BLaER1 treated with 17β-estradiol and CSF1 and Interleukin-3, amounts not matched to agents 10 nM and 100 nM (cell line): Measurements from ENCODE around the gene PRCC.

Experiments used
- H3K27ac ChIP-seq, 11 experiments: shearing (Covaris generic); formaldehyde crosslinking; 2 replicates each; pipeline ENCODE4 v1.8.1; 2022
- H3K27me3 ChIP-seq, 11 experiments: shearing (Covaris generic); formaldehyde crosslinking; 2 replicates each; pipeline ENCODE4 v1.8.1; 2022
- H3K36me3 ChIP-seq, 11 experiments: shearing (Covaris generic); formaldehyde crosslinking; 2 replicates each; pipeline ENCODE4 v1.8.1; 2022
- H3K4me1 ChIP-seq, 10 experiments: shearing (Covaris generic); formaldehyde crosslinking; 2 replicates each; pipeline ENCODE4 v1.8.1; 2022
- H3K4me2 ChIP-seq, 11 experiments: shearing (Covaris generic); formaldehyde crosslinking; 2 replicates each; pipeline ENCODE4 v1.8.1; 2022
- H3K4me3 ChIP-seq, 10 experiments: shearing (Covaris generic); formaldehyde crosslinking; 2 replicates each; pipeline ENCODE4 v1.8.1; 2022
- H3K9ac ChIP-seq, 11 experiments: shearing (Covaris generic); formaldehyde crosslinking; 2 replicates each; pipeline ENCODE4 v1.8.1; 2022
- H3K9me3 ChIP-seq, 11 experiments: shearing (Covaris generic); formaldehyde crosslinking; replicated peaks in 1 of 11; 2 replicates each; pipeline ENCODE4 v1.8.1; 2022
- H4K20me1 ChIP-seq, 11 experiments: shearing (Covaris generic); formaldehyde crosslinking; 2 replicates each; pipeline ENCODE4 v1.8.1; 2022
- Cebpa-rat ChIP-seq, 11 experiments: shearing (Covaris generic); IDR thresholded peaks; 2 replicates each; pipeline ENCODE4 v1.8.1; 2022

The PRCC gene

GRCh38 chr1:156808186-156809030 lies 41.1 kb downstream of the PRCC start:
- TF ChIP-seq Cebpa-rat (IDR thresholded peaks at IDR 0.05): no peak
- no peaks in the 10 kb centered on the region for H3K9me3 ChIP-seq
- no peak overlapping the region for H3K4me3 ChIP-seq
- peaks cover 0 to 30% (median 14%) of the 10 kb centered on the region in 11 experiments; a peak in 12 of 22 replicates for H3K36me3 ChIP-seq
- peak overlapping the region; percentile 32 to 92 (median 71) for H3K4me2 ChIP-seq
- peak overlapping the region in 7 of 11 experiments; percentile 0 to 24 (median 14); a peak in 4 of 22 replicates for H3K27ac ChIP-seq
- H3K9ac ChIP-seq: 0 out of 22 replicates have a peak overlapping the region, but pooled peaks of 1 of the 11 experiments have one; percentile 8
- H4K20me1 ChIP-seq: peaks cover 0 to 7% (median 0%) of the 10 kb centered on the region in 11 experiments; a peak in 4 of 22 replicates
- peaks cover 52 to 91% (median 69%) of the 10 kb centered on the region in 10 experiments for H3K4me1 ChIP-seq
- H3K27me3 ChIP-seq: no peaks in the 10 kb centered on the region

- no peak for TF ChIP-seq Cebpa-rat (IDR thresholded peaks at IDR 0.05)
- peaks cover 0 to 28% (median 14%) of the 10 kb centered on the region in 11 experiments; a peak in 12 of 22 replicates for H3K36me3 ChIP-seq
- H4K20me1 ChIP-seq: peaks cover 0 to 7% (median 0%) of the 10 kb centered on the region in 11 experiments; a peak in 2 of 22 replicates
- no peaks in the 10 kb centered on the region for H3K27me3 ChIP-seq
- no peaks in the 10 kb centered on the region for H3K9me3 ChIP-seq
- H3K4me1 ChIP-seq: peaks cover 52 to 91% (median 69%) of the 10 kb centered on the region in 10 experiments
- peak overlapping the region in 2 of 11 experiments; percentile 3 to 32; a peak in 1 of 22 replicates for H3K4me2 ChIP-seq
- no peak overlapping the region for H3K4me3 ChIP-seq
- H3K27ac ChIP-seq: no peak overlapping the region
- H3K9ac ChIP-seq: no peak overlapping the region
Observed at GRCh38 chr1:156809281-156809680, 41.9 kb downstream of the PRCC start.

- no peak overlapping the region for H3K4me3 ChIP-seq
- H3K9me3 ChIP-seq: no peaks in the 10 kb centered on the region
- no peaks in the 10 kb centered on the region for H3K27me3 ChIP-seq
- peaks cover 0 to 7% (median 0%) of the 10 kb centered on the region in 11 experiments; a peak in 2 of 22 replicates for H4K20me1 ChIP-seq
- TF ChIP-seq Cebpa-rat (IDR thresholded peaks at IDR 0.05): no peak
- peaks cover 0 to 28% (median 14%) of the 10 kb centered on the region in 11 experiments; a peak in 12 of 22 replicates for H3K36me3 ChIP-seq
- peaks cover 52 to 91% (median 70%) of the 10 kb centered on the region in 10 experiments for H3K4me1 ChIP-seq
- H3K4me2 ChIP-seq: no peak overlapping the region
- no peak overlapping the region for H3K9ac ChIP-seq
- no peak overlapping the region for H3K27ac ChIP-seq
Observed at GRCh38 chr1:156809711-156810366, 42.5 kb downstream of the PRCC start.

GRCh38 chr1:156811168-156811567 lies 43.8 kb downstream of the PRCC start:
- no peak overlapping the region for H3K9ac ChIP-seq
- no peaks in the 10 kb centered on the region for H3K9me3 ChIP-seq
- no peaks in the 10 kb centered on the region for H3K27me3 ChIP-seq
- TF ChIP-seq Cebpa-rat (IDR thresholded peaks at IDR 0.05): no peak
- H3K4me2 ChIP-seq: peak overlapping the region in 7 of 11 experiments; percentile 2 to 91 (median 10); a peak in 2 of 22 replicates
- H3K36me3 ChIP-seq: peaks cover 0 to 28% (median 8%) of the 10 kb centered on the region in 11 experiments; a peak in 12 of 22 replicates
- peaks cover 0 to 7% (median 0%) of the 10 kb centered on the region in 11 experiments; a peak in 2 of 22 replicates for H4K20me1 ChIP-seq
- no peak overlapping the region for H3K4me3 ChIP-seq
- H3K4me1 ChIP-seq: peaks cover 60 to 91% (median 80%) of the 10 kb centered on the region in 10 experiments
- no peak overlapping the region for H3K27ac ChIP-seq

GRCh38 chr1:156812293-156812990 lies 45.1 kb downstream of the PRCC start:
- Histone ChIP-seq H3K4me3 (no peak overlapping the region), H3K27me3 (no peaks in the 10 kb centered on the region), H3K9ac (peak overlapping the region in 4 of 11 experiments; percentile 77 to 81 (median 80); a peak in 4 of 22 replicates), H3K9me3 (no peaks in the 10 kb centered on the region), H3K27ac (no peak overlapping the region), H3K36me3 (peaks cover 0 to 21% (median 0%) of the 10 kb centered on the region in 11 experiments; a peak in 5 of 22 replicates), H3K4me1 (peaks cover 64 to 91% (median 83%) of the 10 kb centered on the region in 10 experiments), H4K20me1 (peaks cover 0 to 7% (median 0%) of the 10 kb centered on the region in 11 experiments; a peak in 2 of 22 replicates), H3K4me2 (peak overlapping the region; percentile 84 to 100 (median 92); a peak in 21 of 22 replicates)
- no peak for TF ChIP-seq Cebpa-rat (IDR thresholded peaks at IDR 0.05)

- no peaks in the 10 kb centered on the region for H3K9me3 ChIP-seq
- no peak for TF ChIP-seq Cebpa-rat (IDR thresholded peaks at IDR 0.05)
- peaks cover 0 to 21% (median 0%) of the 10 kb centered on the region in 11 experiments; a peak in 5 of 22 replicates for H3K36me3 ChIP-seq
- H3K4me3 ChIP-seq: peak overlapping the region; percentile 46 to 69 (median 58)
- H3K4me2 ChIP-seq: peak overlapping the region; percentile 84 to 100 (median 92)
- peaks cover 0 to 7% (median 0%) of the 10 kb centered on the region in 11 experiments; a peak in 2 of 22 replicates for H4K20me1 ChIP-seq
- peaks cover 58 to 89% (median 76%) of the 10 kb centered on the region in 10 experiments for H3K4me1 ChIP-seq
- H3K9ac ChIP-seq: peak overlapping the region; percentile 48 to 81 (median 73); a peak in 21 of 22 replicates
- H3K27me3 ChIP-seq: no peaks in the 10 kb centered on the region
- H3K27ac ChIP-seq: peak overlapping the region in 10 of 11 experiments; percentile 53 to 78 (median 73); a peak in 20 of 22 replicates
Observed at GRCh38 chr1:156813298-156813697, 46.0 kb downstream of the PRCC start.

GRCh38 chr1:156813750-156814570 lies 46.6 kb downstream of the PRCC start:
- peak overlapping the region; percentile 48 to 81 (median 73) for H3K9ac ChIP-seq

More at GRCh38 chr1:156813750-156814570, 46.6 kb downstream of the PRCC start:
- Histone ChIP-seq H3K9me3 (no peaks in the 10 kb centered on the region), H3K27me3 (no peaks in the 10 kb centered on the region), H3K36me3 (peaks cover 0 to 21% (median 0%) of the 10 kb centered on the region in 11 experiments; a peak in 5 of 22 replicates), H4K20me1 (peaks cover 0 to 7% (median 0%) of the 10 kb centered on the region in 11 experiments; a peak in 1 of 22 replicates), H3K4me1 (peaks cover 54 to 83% (median 70%) of the 10 kb centered on the region in 10 experiments), H3K27ac (peak overlapping the region; percentile 40 to 78 (median 72); a peak in 21 of 22 replicates), H3K4me3 (peak overlapping the region; percentile 46 to 69 (median 58)), H3K4me2 (peak overlapping the region; percentile 84 to 100 (median 92))
- no peak for TF ChIP-seq Cebpa-rat (IDR thresholded peaks at IDR 0.05)
